ENCODE results near the gene PCDHB15.
"Not testable (repeated sequence)": the region's sequence is repeated elsewhere in the genome, so short reads cannot be mapped to it uniquely, and the experiment has no call there.

PCDHB15 gene

GRCh38 chr5:141245250-141245717, at the start of gene PCDHB15:
Gene PCDHB15 (plus strand): TSS chr5:141245395. CDS start chr5:141245579, 184 bp downstream.
- no peak for DNase-seq (ENCODE audit: low read depth in 2 of 2)

DNA sequence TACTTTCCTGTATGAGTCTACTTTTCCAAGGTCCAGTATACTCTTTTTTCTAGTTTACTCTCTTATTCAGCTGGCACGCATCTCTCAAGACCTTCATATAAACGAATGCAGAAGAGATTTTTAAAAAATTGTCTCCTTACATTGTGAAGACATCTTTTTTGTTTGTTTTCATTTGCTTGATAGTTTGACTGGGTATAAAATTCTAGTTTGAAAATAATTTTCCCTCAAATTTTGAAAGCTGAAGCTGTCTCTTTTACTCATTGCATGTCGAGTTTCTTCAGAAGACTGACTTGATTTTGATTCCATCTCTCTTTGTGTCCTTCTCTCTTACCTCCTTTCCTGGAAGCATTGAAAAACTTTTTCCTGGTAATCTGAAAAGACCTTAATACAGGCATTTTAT, 48.8 kb upstream of the PCDHB15 start:
- DNase-seq (ENCODE audit: low read depth in 2 of 2), result no peak

DNA sequence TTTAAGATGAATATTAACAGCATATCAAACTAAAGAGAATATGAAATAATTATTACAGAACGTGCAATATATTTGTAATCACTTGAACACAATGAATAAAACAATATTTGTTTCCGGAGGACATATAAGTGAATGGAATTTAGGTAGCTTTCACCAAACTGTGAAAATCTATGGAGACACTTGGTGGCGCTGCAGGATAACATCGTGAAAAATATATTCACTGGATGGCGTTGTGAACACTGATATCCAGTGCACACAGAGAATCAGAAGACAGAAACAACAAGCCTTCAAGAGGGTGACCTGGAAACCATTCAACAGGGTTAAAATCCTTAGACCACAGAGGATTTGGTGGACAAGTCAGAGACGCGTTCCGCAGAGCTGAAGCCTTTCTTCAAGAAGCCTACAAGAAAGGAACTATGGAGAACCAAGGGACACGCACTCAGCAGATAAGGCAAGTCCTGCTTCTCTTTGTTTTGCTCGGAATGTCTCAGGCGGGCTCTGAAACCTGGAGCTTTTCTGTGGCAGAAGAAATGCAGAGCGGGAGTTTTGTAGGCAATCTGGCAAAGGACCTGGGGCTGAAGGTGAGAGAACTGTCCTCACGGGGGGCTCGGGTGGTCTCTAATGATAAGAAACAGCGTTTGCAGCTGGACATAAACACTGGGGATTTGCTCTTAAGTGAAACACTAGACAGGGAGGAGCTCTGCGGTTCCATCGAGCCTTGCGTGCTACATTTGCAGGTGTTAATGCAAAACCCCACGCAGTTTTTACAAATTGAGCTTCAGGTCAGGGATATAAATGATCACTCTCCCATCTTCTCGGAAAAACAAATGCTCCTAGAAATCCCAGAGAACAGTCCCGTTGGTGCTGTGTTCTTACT, 45.6 kb upstream of the PCDHB15 start, which contains the start of gene PCDHB11:
TSS of gene PCDHB11 (plus strand) at position 269 of the 877 bp plus-strand sequence. CDS start at position 417, 148 bp downstream.
- DNase-seq (ENCODE audit: low read depth in 2 of 2), result no peak

- DNase-seq (ENCODE audit: low read depth in 2 of 2), result not testable (repeated sequence)
Measured at GRCh38 chr5:141201126-141201525, 44.1 kb upstream of the PCDHB15 start.

- not testable (repeated sequence) for DNase-seq (ENCODE audit: low read depth in 2 of 2)
Measured at GRCh38 chr5:141201646-141202045, 43.5 kb upstream of the PCDHB15 start.

DNA sequence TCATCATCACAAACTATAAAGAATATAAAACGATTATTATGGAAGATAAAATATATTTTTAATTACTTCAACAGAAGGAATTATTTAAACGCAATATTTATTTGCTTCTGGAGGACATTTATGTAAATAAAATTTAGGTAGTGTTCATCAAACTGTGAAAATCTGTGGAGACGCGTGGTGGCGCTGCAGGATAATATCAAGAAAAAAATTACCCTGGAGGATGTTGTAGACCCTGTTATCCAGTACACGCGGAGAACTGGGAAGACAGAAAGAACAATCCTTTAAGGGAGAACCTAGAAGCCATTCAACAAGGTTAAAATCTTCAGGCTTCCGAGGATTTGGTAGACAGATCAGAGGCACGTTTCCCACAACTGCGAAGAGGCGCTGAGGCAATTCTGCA, 36.7 kb upstream of the PCDHB15 start, which contains the start of gene PCDHB12:
TSS of gene PCDHB12 (plus strand) at position 242 of the 400 bp plus-strand sequence. CDS start 189 bp downstream, outside the sequence.
- DNase-seq (ENCODE audit: low read depth in 2 of 2), result no peak

GRCh38 chr5:141210281-141210680, 34.9 kb upstream of the PCDHB15 start:
- DNase-seq (ENCODE audit: low read depth in 2 of 2), result not testable (repeated sequence)

- DNase-seq (ENCODE audit: low read depth in 2 of 2), result not testable (repeated sequence)
Measured at GRCh38 chr5:141210849-141211248, 34.3 kb upstream of the PCDHB15 start.

GRCh38 chr5:141213656-141214339, 31.4 kb upstream of the PCDHB15 start, which contains the start of gene PCDHB13:
Gene PCDHB13 (plus strand): TSS chr5:141213919. CDS start chr5:141214124, 205 bp downstream.
- not testable (repeated sequence) for DNase-seq (ENCODE audit: low read depth in 2 of 2)

DNA sequence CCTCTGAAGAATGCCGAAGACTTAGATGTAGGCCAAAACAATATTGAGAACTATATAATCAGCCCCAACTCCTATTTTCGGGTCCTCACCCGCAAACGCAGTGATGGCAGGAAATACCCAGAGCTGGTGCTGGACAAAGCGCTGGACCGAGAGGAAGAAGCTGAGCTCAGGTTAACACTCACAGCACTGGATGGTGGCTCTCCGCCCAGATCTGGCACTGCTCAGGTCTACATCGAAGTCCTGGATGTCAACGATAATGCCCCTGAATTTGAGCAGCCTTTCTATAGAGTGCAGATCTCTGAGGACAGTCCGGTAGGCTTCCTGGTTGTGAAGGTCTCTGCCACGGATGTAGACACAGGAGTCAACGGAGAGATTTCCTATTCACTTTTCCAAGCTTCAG, 30.6 kb upstream of the PCDHB15 start:
- DNase-seq (ENCODE audit: low read depth in 2 of 2), result not testable (repeated sequence)

DNA sequence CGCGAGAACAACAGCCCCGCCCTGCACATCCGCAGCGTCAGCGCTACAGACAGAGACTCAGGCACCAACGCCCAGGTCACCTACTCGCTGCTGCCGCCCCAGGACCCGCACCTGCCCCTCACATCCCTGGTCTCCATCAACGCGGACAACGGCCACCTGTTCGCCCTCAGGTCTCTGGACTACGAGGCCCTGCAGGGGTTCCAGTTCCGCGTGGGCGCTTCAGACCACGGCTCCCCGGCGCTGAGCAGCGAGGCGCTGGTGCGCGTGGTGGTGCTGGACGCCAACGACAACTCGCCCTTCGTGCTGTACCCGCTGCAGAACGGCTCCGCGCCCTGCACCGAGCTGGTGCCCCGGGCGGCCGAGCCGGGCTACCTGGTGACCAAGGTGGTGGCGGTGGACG, 29.7 kb upstream of the PCDHB15 start:
- DNase-seq (ENCODE audit: low read depth in 2 of 2), result not testable (repeated sequence)

GRCh38 chr5:141216035-141216434, 29.2 kb upstream of the PCDHB15 start:
- DNase-seq (ENCODE audit: low read depth in 2 of 2), result not testable (repeated sequence)

GRCh38 chr5:141223112-141223783, 21.9 kb upstream of the PCDHB15 start, which contains the start of gene PCDHB14:
Gene PCDHB14 (plus strand): TSS chr5:141223343. CDS start chr5:141223506, 163 bp downstream.
- DNase-seq (ENCODE audit: low read depth in 2 of 2), result no peak

GRCh38 chr5:141224844-141225243, 20.4 kb upstream of the PCDHB15 start:
- not testable (repeated sequence) for DNase-seq (ENCODE audit: low read depth in 2 of 2)

DNA sequence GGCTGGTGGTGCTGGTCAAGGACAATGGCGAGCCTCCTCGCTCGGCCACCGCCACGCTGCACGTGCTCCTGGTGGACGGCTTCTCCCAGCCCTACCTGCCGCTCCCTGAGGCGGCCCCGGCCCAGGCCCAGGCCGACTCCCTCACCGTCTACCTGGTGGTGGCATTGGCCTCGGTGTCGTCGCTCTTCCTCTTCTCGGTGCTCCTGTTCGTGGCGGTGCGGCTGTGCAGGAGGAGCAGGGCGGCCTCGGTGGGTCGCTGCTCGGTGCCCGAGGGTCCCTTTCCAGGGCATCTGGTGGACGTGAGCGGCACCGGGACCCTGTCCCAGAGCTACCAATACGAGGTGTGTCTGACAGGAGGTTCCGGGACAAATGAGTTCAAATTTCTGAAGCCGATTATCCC, 19.8 kb upstream of the PCDHB15 start:
- not testable (repeated sequence) for DNase-seq (ENCODE audit: low read depth in 2 of 2)

DNA sequence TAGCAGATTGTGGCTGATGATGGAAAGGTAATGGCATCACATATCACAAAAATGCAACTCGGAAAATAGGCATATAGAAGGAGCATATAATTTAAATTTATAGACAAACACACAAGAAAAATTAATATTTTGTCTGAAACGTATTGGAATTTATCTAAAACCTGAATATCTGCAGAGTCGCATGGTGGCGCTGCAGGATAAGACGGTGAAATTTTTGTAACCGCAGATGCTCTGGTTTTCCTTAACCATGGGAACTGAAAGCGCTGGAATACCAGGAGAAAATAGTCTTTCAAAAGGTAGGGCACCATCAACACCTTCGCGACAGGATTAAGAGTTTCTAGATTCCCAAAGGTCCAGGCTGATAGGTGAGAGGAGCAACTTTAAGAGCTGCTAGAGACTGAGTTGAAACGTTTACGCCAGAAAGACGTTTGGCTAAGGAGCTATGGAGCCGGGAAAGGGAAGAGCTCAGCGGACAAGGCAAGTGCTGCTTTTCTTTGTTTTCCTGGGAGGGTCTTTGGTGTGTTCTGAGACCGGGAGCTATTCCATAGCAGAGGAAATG, 11.0 kb upstream of the PCDHB15 start:
- DNase-seq (ENCODE audit: low read depth in 2 of 2), result no peak

GRCh38 chr5:141235922-141236321, 9.3 kb upstream of the PCDHB15 start:
- DNase-seq (ENCODE audit: low read depth in 2 of 2), result not testable (repeated sequence)

DNA sequence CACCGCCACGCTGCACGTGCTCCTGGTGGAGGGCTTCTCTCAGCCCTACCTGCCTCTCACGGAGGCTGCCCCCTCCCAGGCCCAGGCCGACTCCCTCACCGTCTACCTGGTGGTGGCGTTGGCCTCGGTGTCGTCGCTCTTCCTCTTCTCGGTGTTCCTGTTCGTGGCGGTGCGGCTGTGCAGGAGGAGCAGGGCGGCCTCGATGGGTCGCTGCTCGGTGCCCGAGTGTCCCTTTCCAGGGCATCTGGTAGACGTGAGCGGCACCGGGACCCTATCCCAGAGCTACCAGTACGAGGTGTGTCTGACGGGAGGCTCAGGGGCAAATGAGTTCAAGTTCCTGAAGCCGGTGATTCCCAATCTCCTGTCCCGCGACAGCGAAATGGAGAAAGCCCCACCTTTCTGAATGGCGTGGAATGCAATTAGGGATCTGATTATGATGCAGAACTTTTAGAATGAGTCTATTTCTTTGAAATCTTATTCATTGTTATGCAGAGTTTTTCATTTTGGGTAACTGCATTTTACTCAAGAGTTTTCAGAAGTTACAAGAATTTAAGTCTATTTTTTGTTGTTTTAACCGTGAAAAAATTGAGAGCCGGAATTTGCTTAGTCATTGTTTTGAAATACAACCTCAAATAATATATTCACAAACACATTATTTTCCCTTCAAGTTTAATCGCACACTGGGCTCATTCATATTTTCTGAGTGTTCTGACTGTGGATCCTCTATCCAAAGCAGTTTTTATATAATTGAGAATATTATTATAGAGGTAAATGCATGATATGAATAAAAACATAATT, 8.5 kb upstream of the PCDHB15 start:
- no peak for DNase-seq (ENCODE audit: low read depth in 2 of 2)

- no peak for DNase-seq (ENCODE audit: low read depth in 2 of 2)
Measured at GRCh38 chr5:141241496-141241895, 3.7 kb upstream of the PCDHB15 start.

GRCh38 chr5:141246971-141247370, 1.8 kb downstream of the PCDHB15 start:
- DNase-seq (ENCODE audit: low read depth in 2 of 2), result not testable (repeated sequence)

Data from fibroblast of skin of left quadriceps (primary cell).